Hippocampal formation (tissue), 2 donors: ENCODE results near the gene MTHFD2.
"Not testable (repeated sequence)": the region's sequence is repeated elsewhere in the genome, so short reads cannot be mapped to it uniquely, and the experiment has no call there.

ENCODE experiments used
- DNase-seq, 2 donors: peaks; one replicate each; lab custom pipeline; 2025; lab: John Stamatoyannopoulos, UW

MTHFD2 gene

GRCh38 chr2:74198461-74199274, at the start of gene MTHFD2:
Gene MTHFD2 (plus strand): TSS chr2:74198615. CDS start chr2:74198642, 27 bp downstream.
- DNase-seq, result peak; percentile 59 to 82

- DNase-seq, result no peak
These were observed 49.2 kb upstream of the MTHFD2 start for GRCh38 chr2:74149247-74149525.

GRCh38 chr2:74149570-74150319, 48.7 kb upstream of the MTHFD2 start:
- no peak for DNase-seq

GRCh38 chr2:74152954-74153353, 45.5 kb upstream of the MTHFD2 start:
- DNase-seq, result no peak

DNA sequence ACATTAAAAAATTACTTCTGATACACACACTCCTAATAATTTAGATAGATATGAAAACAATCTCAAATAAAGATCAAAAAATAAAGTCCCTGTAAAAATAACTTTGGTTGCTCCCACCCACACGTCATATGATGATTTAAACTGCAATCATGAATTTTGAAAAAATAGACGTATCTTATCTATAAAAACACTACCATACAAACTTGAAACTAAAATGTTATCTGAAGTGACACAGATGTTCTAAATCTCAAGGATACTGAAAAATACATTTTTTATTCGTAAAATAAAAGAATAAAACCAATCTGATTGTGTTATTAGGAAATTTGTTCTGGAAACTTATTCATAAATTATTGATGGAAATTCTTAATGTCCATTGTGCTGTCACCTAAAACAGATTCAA, 42.6 kb upstream of the MTHFD2 start:
- no peak for DNase-seq

- DNase-seq, result no peak
These were observed 35.5 kb upstream of the MTHFD2 start for GRCh38 chr2:74162951-74163350.

DNA sequence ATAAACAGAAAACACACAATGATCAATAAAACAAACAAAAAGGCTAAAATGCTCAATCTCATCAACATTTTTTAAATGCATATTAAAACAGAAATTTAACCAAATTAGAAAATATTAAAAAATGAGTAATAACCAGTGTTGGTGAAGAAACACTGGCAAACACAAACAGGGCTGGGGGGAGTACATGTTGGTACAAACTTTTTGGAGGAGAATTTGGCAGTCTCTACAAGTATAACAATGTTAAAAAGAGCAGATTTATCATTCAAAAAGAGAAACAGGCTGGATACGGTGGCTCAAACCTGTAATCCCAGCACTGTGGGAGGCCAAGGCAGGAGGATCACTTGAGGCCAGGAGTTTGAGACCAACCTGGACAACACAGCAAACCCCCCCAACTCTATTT, 33.7 kb upstream of the MTHFD2 start:
- DNase-seq, result no peak

GRCh38 chr2:74168739-74169138, 29.7 kb upstream of the MTHFD2 start:
- no peak for DNase-seq

GRCh38 chr2:74174909-74175308, 23.5 kb upstream of the MTHFD2 start:
- no peak for DNase-seq

- no peak for DNase-seq
These were observed 20.7 kb upstream of the MTHFD2 start for GRCh38 chr2:74177696-74178095.

DNA sequence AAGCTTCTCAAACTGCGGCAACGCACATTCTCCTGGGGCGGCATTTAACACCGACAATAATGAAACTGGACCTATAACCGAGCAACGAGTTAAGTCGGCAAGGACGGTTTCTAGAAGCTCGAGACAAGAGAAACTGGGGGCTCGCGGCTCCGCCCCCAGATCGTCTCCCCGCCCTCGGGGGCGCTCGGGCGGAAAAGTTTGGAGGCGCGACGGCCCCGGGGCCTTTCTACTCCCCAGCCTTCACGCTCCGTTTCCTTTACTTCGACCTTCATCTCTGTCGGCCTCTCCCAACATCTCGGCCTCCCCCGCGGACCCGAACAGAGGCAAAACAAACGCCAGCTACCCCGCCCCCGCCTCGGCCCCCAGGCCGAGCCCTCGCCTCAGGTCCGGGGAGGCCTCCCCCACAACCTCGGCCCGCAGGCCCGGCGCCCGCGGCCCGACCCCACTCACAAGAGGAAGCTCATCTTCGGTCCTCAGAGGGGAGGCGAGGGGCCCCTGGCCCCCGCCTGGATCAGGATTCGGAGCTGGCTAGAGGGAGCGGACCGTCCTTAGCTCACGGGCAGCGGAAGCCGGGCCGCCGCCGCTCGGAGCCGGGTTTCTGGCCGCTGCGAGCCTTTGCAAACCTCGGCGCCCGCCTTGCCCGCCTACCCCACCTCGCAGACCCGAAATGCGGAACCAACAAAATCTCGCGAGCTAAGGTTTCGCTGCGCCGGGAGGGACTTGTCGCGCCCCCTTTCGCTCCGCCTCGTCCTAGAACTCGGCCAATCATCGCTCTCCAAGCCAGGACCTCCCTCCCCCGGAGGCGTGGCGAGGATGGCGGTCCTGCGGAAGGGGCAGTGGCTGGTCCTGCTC, 20.0 kb upstream of the MTHFD2 start, which contains the start of gene MOB1A:
Gene MOB1A (minus strand): TSS at position 669 of the 852 bp plus-strand sequence. CDS start 205 bp downstream, at position 464.
- DNase-seq, result peak; percentile 98

DNA sequence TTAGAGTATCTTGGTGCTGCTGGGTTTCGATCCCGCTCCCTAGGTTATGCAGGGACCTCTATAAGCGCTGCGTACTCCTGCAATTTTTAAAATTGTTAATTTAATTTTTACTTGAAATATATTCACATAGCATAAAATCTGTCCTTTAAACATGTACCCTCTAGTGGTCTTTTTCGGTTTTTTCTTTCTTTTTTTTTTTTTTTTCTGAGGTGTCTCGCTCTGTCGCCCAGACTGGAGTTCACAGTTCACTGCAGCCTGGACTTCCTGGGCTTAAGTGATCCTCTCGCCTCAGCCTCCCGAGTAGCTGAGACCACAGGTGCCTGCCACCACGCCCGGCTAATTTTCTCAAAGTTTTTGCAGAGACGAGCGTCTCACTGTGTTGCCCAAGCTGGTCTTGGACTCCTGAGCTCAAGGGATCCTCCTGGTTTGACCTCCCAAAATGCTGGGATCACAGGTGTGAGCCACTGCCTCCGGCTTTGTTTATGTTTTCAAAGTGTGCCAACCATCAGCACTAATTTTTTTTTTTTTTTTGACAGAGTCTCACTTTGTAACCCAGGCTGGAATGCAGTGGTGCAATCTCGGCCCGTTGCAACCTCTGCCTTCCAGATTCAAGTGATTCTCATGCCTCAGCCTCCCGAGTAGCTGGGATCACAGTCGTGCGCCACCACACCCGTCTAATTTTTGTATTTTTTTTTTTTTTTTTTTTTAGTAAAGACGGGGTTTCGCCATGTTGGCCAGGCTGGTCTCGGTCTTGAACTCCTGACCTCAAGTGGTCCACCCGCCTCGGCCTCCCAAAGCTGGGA, 19.2 kb upstream of the MTHFD2 start:
- DNase-seq, result no peak

GRCh38 chr2:74181739-74182138, 16.7 kb upstream of the MTHFD2 start:
- peak; percentile 31 to 55 for DNase-seq

DNA sequence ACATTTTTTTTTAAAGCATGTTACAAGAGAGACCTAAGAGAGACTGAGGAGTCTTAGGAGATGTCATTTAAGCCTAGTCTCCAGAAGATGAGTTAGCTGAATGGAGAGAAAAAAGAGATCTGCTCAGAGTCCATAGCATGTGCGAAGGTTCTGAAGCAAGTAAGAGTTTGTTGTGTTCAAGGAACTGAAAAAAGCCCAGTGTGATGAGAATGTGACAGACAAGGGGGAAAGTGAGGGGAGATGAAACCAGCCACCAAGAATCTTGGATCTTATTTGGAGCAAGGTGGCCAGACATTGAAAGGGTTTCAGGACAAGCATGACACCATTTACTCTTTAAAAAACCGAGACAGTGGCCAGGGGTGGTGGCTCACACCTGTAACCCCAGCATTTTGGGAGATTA, 14.5 kb upstream of the MTHFD2 start:
- no peak for DNase-seq

DNA sequence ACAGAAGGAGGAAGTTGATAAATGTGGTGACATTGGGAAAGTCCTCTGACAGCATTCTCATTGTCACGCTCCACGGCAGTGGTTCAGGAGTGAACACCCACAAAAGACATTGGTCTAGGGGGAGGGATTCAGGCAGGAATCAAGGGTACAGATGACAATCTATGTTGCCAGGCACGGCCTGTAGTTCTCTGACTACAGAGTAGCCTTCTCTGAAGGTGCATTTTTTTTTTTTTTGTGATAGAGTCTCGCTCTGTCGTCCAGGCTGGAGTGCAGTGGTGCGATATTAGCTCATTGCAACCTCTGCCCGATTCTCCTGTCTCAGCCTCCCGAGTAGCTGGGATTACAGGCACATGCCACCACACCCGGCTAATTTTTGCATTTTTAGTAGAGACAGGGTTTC, 12.4 kb upstream of the MTHFD2 start:
- DNase-seq, result peak in 1 of 2 donors; percentile 14

GRCh38 chr2:74186706-74187105, 11.7 kb upstream of the MTHFD2 start:
- not testable (repeated sequence) for DNase-seq

- no peak for DNase-seq
These were observed 10.3 kb upstream of the MTHFD2 start for GRCh38 chr2:74188018-74188601.

DNA sequence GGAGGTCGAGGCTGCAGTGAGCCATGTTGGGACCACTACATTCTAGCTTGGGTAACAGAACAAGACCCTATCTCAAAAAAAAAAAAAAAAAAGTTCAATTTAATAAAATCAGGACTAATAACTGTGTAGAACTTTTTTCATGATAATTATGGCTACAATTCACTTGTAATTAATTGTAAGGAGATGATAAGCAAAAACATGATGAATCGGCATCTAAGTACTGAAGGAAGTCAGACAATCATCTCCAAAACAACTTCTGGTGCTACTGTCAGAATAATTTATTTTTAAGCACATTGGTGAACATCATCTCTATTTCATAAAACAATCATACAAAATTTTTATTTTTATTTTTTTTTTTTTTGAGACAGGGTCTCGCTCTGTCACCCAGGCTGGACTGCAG, 9.7 kb upstream of the MTHFD2 start:
- no peak for DNase-seq

GRCh38 chr2:74191596-74192380, 6.6 kb upstream of the MTHFD2 start:
- no peak for DNase-seq

GRCh38 chr2:74194799-74195198, 3.6 kb upstream of the MTHFD2 start:
- DNase-seq, result no peak
